H1 (cell line): ENCODE data around the gene SCRN1. TPM values are rescaled to one million over a fixed set of nuclear protein-coding genes. Genes with fewer than 3 reads are reported as not detected.

ENCODE experiments used
- CTCF ChIA-PET: fragments of 300-600 bp; sonication (Branson Sonifier 250); formaldehyde crosslinking; loops from one replicate; lab custom pipeline; 2021; ENCODE audit not compliant: partially characterized antibody; lab: Charles Lee
- POLR2A ChIA-PET: fragments of 300-600 bp; sonication (Branson Sonifier 250); formaldehyde crosslinking; loops from one replicate; lab custom pipeline; 2021; ENCODE audit warnings: inconsistent platforms; ENCODE audit not compliant: partially characterized antibody; lab: Charles Lee
- DNase-seq, 2 experiments: peaks; one replicate each; pipeline versions ENCODE4 v3.0.0 to v3.0.0-alpha.2; 2010 to 2022; ENCODE audit warnings: low spot score in 2 of 2, low read depth in 1 of 2, mixed read lengths in 1 of 2
- FAIRE-seq: peaks from 2 replicates; lab custom pipeline; 2011; peaks lifted over from hg19 to GRCh38; lab: Jason Lieb, UNC
- H2AFZ ChIP-seq: 2 replicates; pipeline ENCODE4 v1.8.1; 2012; ENCODE audit warnings: low read length, inconsistent platforms
- H2AK5ac ChIP-seq: 2 replicates; pipeline ENCODE4 v1.6.1; 2013; ENCODE audit warnings: low read depth, low read length
- H2BK120ac ChIP-seq: replicated peaks from 2 replicates; pipeline ENCODE3; 2013; ENCODE audit warnings: low read depth, low read length, inconsistent platforms
- H2BK12ac ChIP-seq: 2 replicates; pipeline ENCODE4 v1.6.1; 2013; ENCODE audit warnings: low read depth, low read length
- H2BK15ac ChIP-seq: 2 replicates; pipeline ENCODE4 v1.6.1; 2013; ENCODE audit warnings: low read length
- H2BK20ac ChIP-seq: 2 replicates; pipeline ENCODE4 v1.6.1; 2013; ENCODE audit warnings: low read length
- H2BK5ac ChIP-seq: 2 replicates; pipeline ENCODE4 v1.6.1; 2013; ENCODE audit warnings: low read depth, low read length
- H3K14ac ChIP-seq: 2 replicates; pipeline ENCODE4 v1.6.1; 2013; ENCODE audit warnings: inconsistent platforms; ENCODE audit not compliant: insufficient read length
- H3K18ac ChIP-seq: 2 replicates; pipeline ENCODE4 v1.6.1; 2013; ENCODE audit warnings: low read length; ENCODE audit errors: extremely low read depth
- H3K23ac ChIP-seq: 2 replicates; pipeline ENCODE4 v1.6.1; 2013; ENCODE audit warnings: inconsistent platforms; ENCODE audit not compliant: insufficient read length
- H3K23me2 ChIP-seq: 2 replicates; pipeline ENCODE4 v1.6.1; 2013; ENCODE audit warnings: low read depth, low read length
- H3K27ac ChIP-seq: 2 replicates; pipeline ENCODE4 v1.6.1; 2011; ENCODE audit warnings: low read depth, low read length, inconsistent platforms
- H3K27me3 ChIP-seq, 4 experiments: replicated peaks in 1 of 4; 1 replicate in 1 of 4; 2 replicates in 3 of 4; pipeline versions ENCODE4 v1.6.1 to v1.8.1; 2011 to 2013; ENCODE audit warnings: low read length in 3 of 4, mild to moderate bottlenecking in 3 of 4, inconsistent platforms in 2 of 4, mixed read lengths in 2 of 4, moderate library complexity in 1 of 4; ENCODE audit not compliant: control insufficient read depth in 3 of 4, insufficient read depth in 3 of 4; ENCODE audit errors: extremely low read depth in 1 of 4
- H3K36me3 ChIP-seq, 4 experiments: 2 replicates each; pipeline versions ENCODE4 v1.6.1 to v1.8.1; 2011 to 2013; ENCODE audit warnings: mild to moderate bottlenecking in 4 of 4, low read length in 3 of 4, moderate library complexity in 2 of 4, control low read depth in 1 of 4, inconsistent platforms in 1 of 4; ENCODE audit not compliant: insufficient read depth in 4 of 4, control insufficient read depth in 2 of 4
- H3K4ac ChIP-seq: replicated peaks from 2 replicates; pipeline ENCODE3; 2013; ENCODE audit warnings: low read length, low read depth, mixed read lengths, inconsistent platforms; ENCODE audit not compliant: insufficient read length
- H3K4me1 ChIP-seq, 4 experiments: replicated peaks in 1 of 4; 1 replicate in 1 of 4; 2 replicates in 3 of 4; pipeline versions ENCODE4 v1.6.1 to v1.8.1; 2011 to 2013; ENCODE audit warnings: low read length in 3 of 4, inconsistent platforms in 2 of 4, mixed read lengths in 1 of 4; ENCODE audit not compliant: insufficient read depth in 4 of 4, control insufficient read depth in 3 of 4
- H3K4me2 ChIP-seq, 2 experiments: 2 replicates each; pipeline versions ENCODE4 v1.6.1 to v1.8.1; 2011 to 2013; ENCODE audit warnings: low read depth in 2 of 2, low read length in 2 of 2, control low read depth in 1 of 2, inconsistent platforms in 1 of 2, mild to moderate bottlenecking in 1 of 2; ENCODE audit not compliant: insufficient read depth in 1 of 2
- H3K4me3 ChIP-seq, 4 experiments: fragments of 200-600, 300-600 bp in 1 of 4; sonication (generic), shearing (Covaris generic), sonication (Bioruptor Twin) in 1 of 4; 2 replicates each; pipeline versions ENCODE4 v1.5.1 to v1.8.1; 2011 to 2016; ENCODE audit warnings: low read length in 4 of 4, low read depth in 3 of 4, control low read depth in 2 of 4, inconsistent platforms in 2 of 4, mild to moderate bottlenecking in 2 of 4, mixed read lengths in 1 of 4, moderate library complexity in 1 of 4; ENCODE audit not compliant: insufficient read depth in 2 of 4; ENCODE audit errors: extremely low read depth in 1 of 4
- H3K56ac ChIP-seq: replicated peaks from 2 replicates; pipeline ENCODE3; 2013; ENCODE audit warnings: low read depth, mild to moderate bottlenecking, mixed read lengths, low read length, inconsistent platforms; ENCODE audit not compliant: insufficient read length
- H3K79me1 ChIP-seq: 2 replicates; pipeline ENCODE4 v1.6.1; 2013; ENCODE audit warnings: low read depth, low read length, control low read depth
- H3K79me2 ChIP-seq, 2 experiments: 2 replicates each; pipeline versions ENCODE4 v1.6.1 to v1.8.1; 2012 to 2013; ENCODE audit warnings: low read length in 2 of 2, mild to moderate bottlenecking in 2 of 2, inconsistent platforms in 1 of 2; ENCODE audit not compliant: insufficient read depth in 2 of 2, control insufficient read depth in 1 of 2
- H3K9ac ChIP-seq, 4 experiments: replicated peaks in 1 of 4; 1 replicate in 1 of 4; 2 replicates in 3 of 4; pipeline versions ENCODE4 v1.6.1 to v1.8.1; 2011 to 2013; ENCODE audit warnings: low read depth in 3 of 4, low read length in 3 of 4, control low read depth in 2 of 4, mild to moderate bottlenecking in 2 of 4, moderate library complexity in 2 of 4, inconsistent platforms in 1 of 4; ENCODE audit errors: extremely low read depth in 1 of 4
- H3K9me3 ChIP-seq, 2 experiments: 2 replicates each; pipeline versions ENCODE4 v1.6.1 to v1.8.1; 2012 to 2013; ENCODE audit warnings: mild to moderate bottlenecking in 2 of 2, moderate library complexity in 2 of 2, control low read depth in 1 of 2, inconsistent platforms in 1 of 2, low read depth in 1 of 2, low read length in 1 of 2, mixed read lengths in 1 of 2; ENCODE audit not compliant: insufficient read depth in 2 of 2
- H4K20me1 ChIP-seq, 2 experiments: replicated peaks in 1 of 2; 2 replicates each; pipeline versions ENCODE3 to v1.8.1; 2011 to 2013; ENCODE audit warnings: inconsistent platforms in 2 of 2, low read length in 2 of 2, mild to moderate bottlenecking in 1 of 2; ENCODE audit not compliant: insufficient read depth in 2 of 2, control insufficient read depth in 1 of 2
- H4K5ac ChIP-seq: 2 replicates; pipeline ENCODE4 v1.6.1; 2013; ENCODE audit warnings: low read length, low read depth, mixed read lengths, inconsistent platforms; ENCODE audit not compliant: insufficient read length
- H4K8ac ChIP-seq: 2 replicates; pipeline ENCODE4 v1.8.0; 2013; ENCODE audit warnings: mild to moderate bottlenecking, moderate library complexity, low read length, inconsistent platforms; ENCODE audit not compliant: insufficient read depth; ENCODE audit errors: extremely low read depth
- H4K91ac ChIP-seq: replicated peaks from 2 replicates; pipeline ENCODE3; 2013; ENCODE audit warnings: low read length, mixed read lengths, inconsistent platforms; ENCODE audit not compliant: insufficient read length
- NRF1 ChIP-seq: IDR thresholded peaks from 2 replicates; pipeline ENCODE4 v1.6.1; 2011; ENCODE audit warnings: mild to moderate bottlenecking, low read depth, low read length, improper control_type of control experiment
- PHF8 ChIP-seq: fragments of 200-600 bp; sonication (generic); conservative IDR thresholded peaks from 2 replicates; pipeline ENCODE4 v1.7.1; 2012; ENCODE audit warnings: low read depth, mild to moderate bottlenecking, inconsistent platforms, low read length, moderate library complexity
- RAD21 ChIP-seq, 2 experiments: IDR thresholded peaks in 1 of 2; conservative IDR thresholded peaks in 1 of 2; 2 replicates each; pipeline ENCODE4 v1.6.1; 2011; ENCODE audit warnings: low read depth in 2 of 2, low read length in 2 of 2, improper control_type of control experiment in 1 of 2, inconsistent platforms in 1 of 2, mild to moderate bottlenecking in 1 of 2, moderate library complexity in 1 of 2
- WGBS, 2 experiments: shearing (Covaris generic) in 1 of 2; methylation state at CpG; one replicate each; pipeline versions ENCODE4 v1.1.6 to v1.1.7; 2013 to 2015; ENCODE audit warnings: low lambda C conversion rate in 2 of 2, mixed read lengths in 2 of 2, inconsistent platforms in 1 of 2, low coverage in 1 of 2, missing lambda C conversion rate in 1 of 2; ENCODE audit not compliant: insufficient replicate concordance in 2 of 2, insufficient coverage in 1 of 2, insufficient read length in 1 of 2; ENCODE audit errors: extremely low coverage in 1 of 2, missing lambda C conversion rate in 1 of 2; 5-methylcytosine and 5-hydroxymethylcytosine counted together
- polyA plus RNA-seq, 7 experiments: library from polyadenylated mRNA; depleted of rRNA in 3 of 7; stranded (reverse) in 5 of 7; unstranded in 2 of 7; fragments of >200 nt in 5 of 7; fragments of 200-250 nt in 2 of 7; gene quantifications; 1 replicate in 5 of 7; 2 replicates in 1 of 7; 4 replicates in 1 of 7; pipeline versions ENCODE4 v1.2.1 to v1.2.3, GENCODE V29; 2011 to 2013; ENCODE audit warnings: missing spikeins in 2 of 7, mixed read lengths in 2 of 7
- total RNA-seq: library from RNA; stranded (reverse); fragmentation: NEBNext Ultra II Directional; extraction: Animal tissue kit (Norgen Biotek cat#: 25700); gene quantifications from 2 replicates; pipeline ENCODE4 v1.2.1, GENCODE V29; 2021

The SCRN1 gene
- total and polyA plus RNA-seq, 2 of the 8 experiments (the other 6 are each of a cell fraction or from before 2014, with no cell fraction given): 36.0 to 75.8 TPM

- H3K4me3 ChIP-seq: no peak overlapping the region
- peak; percentile 95 to 96 for TF ChIP-seq RAD21 (IDR thresholded peaks at IDR 0.05 in 1 of 2, conservative IDR thresholded peaks at IDR 0.05 in 1 of 2; ENCODE audit: low read depth in 2 of 2, low read length in 2 of 2)
- TF ChIP-seq PHF8: no peak
- TF ChIP-seq NRF1: no peak
Observed at GRCh38 chr7:29921404-29922010, 68.1 kb downstream of the SCRN1 start.

More at GRCh38 chr7:29921404-29922010, 68.1 kb downstream of the SCRN1 start:
- Histone ChIP-seq H2BK120ac (no peak overlapping the region), H3K4ac (no peak overlapping the region), H3K14ac (no peak overlapping the region), H3K23ac (no peak overlapping the region), H2BK12ac (no peak overlapping the region), H3K36me3 (peaks cover 0 to 22% (median 9%) of the 10 kb centered on the region in 4 experiments; a peak in 5 of 8 replicates), H2AFZ (no peak overlapping the region), H3K23me2 (no peaks in the 10 kb centered on the region; the same call in 1 of the 2 replicates), H3K9ac (no peak overlapping the region), H3K9me3 (no peaks in the 10 kb centered on the region), H2BK5ac (no peak overlapping the region), H2AK5ac (no peak overlapping the region), H3K4me2 (no peak overlapping the region), H3K27me3 (no peaks in the 10 kb centered on the region), H4K91ac (no peak overlapping the region), H3K4me1 (no peaks in the 10 kb centered on the region), H3K56ac (no peak overlapping the region), H3K79me2 (no peaks in the 10 kb centered on the region), H3K27ac (no peak overlapping the region), H2BK15ac (no peak overlapping the region), H2BK20ac (no peak overlapping the region), H4K20me1 (peaks cover 0 to 2% of the 10 kb centered on the region in 2 experiments), H3K79me1 (no peaks in the 10 kb centered on the region), H4K8ac (no peak overlapping the region), H4K5ac (no peak overlapping the region), H3K18ac (no peak overlapping the region)
- FAIRE-seq (peak; percentile 98), DNase-seq (peak; percentile 21 to 67)
- WGBS, 2 experiments: 49% methylated on average over 4 of the region's 4 CpGs; no CpG with 5 or more reads in 1 of the 2 experiments
- CTCF ChIA-PET: interaction anchor here (0.7 to 3.8 kb wide), 50 partner anchors 9 to 286 kb away, joined by 3 to 23 read pairs (median 4); no protein-coding TSS in a partner anchor
- POLR2A ChIA-PET: interaction anchor here (0.7 to 1.3 kb wide), 3 partner anchors 37 to 157 kb away, joined by 3 read pairs; no protein-coding TSS in a partner anchor
